Embryonic facial prominence (tissue), 1 donor: ENCODE measurements around the gene WWTR1.

Source experiments
- DNase-seq: peaks from one replicate; pipeline ENCODE4 v3.0.0-alpha.2; 2016; ENCODE audit errors: extremely low spot score

The WWTR1 gene

DNA sequence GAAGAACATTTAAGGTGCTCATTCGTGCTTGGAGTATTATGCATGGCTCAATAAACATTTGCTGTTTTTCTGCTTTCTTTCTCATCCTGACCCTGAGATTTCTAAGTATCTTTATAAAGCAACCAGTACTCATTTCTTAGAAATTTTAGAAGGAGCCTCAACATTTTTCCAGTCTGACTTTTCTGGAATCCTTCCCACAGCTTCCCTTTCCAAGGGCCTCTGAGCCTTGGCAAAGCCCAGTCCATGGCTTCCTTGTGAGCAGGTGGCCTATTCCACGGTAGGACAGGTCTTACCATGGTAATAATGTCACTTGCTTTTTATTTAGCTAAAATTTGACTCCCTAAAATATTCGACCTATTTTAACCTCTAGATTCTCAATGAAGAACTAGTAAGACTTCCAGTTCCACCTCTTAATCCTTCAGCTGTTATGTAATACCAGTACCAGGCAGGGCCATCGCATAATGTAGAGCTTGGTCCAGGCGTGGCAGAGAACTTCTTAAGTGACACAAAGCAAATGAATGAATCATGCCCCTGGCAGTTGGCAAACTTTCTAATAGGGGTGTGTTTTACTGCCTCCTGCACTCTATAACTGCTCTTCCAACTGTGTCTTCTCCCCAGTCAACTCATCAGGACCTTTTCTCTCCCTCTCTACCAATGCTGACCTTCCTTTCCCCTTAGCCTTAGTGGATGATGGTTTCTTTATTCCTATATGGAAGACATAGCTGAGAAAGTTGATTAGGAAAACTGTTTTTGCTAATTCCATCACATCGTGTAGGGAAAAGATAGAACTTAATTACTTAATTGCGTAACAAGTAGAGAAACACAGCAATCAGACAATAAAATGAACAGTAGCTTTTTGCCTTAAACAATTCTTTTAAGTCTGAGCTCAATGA lies 184.2 kb downstream of the WWTR1 start:
- no peak for DNase-seq

DNA sequence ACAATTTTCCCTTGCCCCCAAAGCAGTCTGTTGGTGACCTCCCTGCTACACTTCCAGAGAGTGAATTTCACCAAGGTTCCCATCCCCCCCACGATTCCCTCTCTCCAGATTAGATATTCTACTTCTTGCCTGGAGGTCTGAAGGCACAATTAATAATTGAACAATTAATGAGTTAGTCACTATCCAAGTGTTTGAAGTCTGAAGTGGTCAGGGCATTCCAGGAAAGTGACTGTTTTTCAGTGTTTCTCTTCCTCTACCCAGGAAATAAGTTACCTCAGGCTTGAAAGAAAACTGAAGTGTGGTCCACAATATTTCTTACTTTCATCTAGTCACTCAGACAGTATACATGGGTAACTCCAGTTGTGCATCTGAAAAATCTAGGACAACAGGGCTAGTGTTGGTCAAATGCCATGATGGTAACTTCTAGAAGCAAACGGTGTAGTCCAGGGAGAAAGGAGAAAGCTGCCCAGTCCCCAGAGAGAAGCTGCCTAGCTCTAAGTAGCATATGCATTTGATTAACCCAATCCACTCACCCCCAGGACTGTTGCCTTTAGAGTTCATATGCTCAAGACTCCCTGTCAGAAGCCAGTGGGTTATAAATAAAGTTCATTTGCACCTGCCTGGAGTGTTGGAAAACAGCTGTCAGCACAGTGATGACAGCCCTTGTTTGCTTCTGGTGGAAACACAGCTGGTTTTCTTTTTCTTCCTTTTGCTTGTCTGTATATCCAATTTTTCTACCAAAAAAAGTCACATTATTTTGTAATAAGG lies 185.6 kb downstream of the WWTR1 start:
- DNase-seq: no peak

DNA sequence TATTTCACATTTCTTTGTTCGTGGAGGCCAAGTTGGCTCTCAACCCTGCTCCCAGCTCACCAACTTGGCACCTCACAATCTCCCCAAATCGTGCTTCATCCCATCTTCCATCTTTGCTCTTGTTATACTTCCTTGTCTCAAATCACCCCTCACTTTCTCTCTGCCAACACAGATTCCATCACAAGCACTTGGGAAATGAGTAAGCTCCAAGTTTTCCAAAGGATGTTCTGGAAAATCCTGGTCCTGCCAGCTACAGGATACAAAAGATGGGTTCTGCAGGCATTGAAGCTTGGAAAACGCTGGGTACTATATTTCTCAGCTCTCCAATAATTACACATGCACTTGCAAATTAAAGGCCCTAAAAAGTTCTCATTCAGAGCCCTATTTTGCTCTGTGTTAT lies 187.4 kb downstream of the WWTR1 start:
- DNase-seq: no peak

DNA sequence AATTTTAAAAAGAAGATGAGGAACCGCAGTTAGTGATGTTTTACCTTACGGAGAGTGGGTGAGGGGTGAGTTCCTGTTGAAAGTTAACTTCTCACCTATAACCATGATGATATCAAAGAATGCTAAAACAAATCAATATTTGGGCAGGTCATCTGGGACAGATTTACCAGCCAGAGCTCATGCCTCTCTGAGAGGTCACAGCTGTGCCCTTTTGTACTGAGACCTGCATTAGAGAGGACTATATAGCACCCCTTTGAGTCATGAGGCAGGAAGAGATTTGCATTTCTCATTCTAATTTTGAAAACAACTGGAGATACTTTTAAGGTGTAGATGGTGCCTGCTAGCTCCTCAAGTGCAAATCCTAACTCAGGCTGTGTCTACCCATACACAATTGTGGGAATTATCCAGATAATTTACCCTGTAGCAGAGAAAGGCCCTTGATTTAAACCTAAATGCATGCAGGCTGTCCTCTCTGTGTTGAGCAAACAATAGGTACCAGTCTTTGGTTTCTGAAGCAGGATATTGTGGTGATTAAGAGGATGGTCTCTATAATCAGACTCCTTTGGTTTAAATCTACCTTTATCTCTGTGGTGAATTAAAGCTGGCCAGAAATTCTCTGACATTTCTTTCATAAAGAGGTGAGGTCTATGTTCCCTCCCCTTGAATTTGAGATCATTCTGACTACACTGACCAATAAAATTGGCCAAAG lies 189.2 kb downstream of the WWTR1 start:
- no peak for DNase-seq
